HG03139 (cell line): ENCODE data around the gene TMEM236.

Source experiments
- ATAC-seq: cut with Tn5 transposase; IDR thresholded peaks from one replicate; pipeline ENCODE4 v1.9.1; 2021; ENCODE audit not compliant: unreplicated experiment

Gene TMEM236

DNA sequence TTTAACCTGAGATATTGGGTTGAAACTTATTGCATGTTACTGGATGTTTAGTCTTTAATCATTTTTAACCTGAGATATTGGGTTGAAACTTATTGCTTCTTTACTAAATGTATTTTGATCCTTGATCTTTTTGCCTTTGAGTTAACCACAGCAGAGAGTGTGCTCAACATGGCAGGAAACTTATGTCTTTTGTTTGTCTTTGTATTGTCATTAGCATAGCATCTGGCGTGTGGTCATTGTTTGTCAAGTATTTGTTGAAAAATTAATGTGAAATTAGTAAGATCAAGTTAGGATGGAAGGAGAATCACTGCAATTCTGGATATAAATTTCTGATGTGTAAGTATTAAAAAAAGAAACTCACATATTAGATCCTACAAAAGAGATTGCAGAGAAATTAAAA lies 65.3 kb downstream of the TMEM236 start:
- ATAC-seq, result no peak

DNA sequence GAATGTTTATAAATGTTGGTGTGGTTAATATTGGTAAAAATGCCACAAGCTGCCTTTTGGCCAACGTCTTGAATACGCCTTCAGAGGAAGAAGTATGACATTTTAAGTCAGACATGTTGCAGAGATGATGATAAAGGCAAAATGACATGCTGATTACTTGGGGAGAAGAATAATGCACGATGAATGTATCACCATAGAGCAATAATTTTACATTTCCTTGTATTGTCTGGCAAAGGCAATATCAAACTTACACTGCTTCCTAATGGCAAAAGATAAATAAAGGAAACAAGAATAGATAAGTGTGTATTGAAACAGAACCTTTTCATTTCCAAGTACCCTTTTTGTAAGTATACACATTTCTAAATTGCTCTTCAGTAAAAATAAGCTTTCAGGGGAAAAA lies 65.8 kb downstream of the TMEM236 start:
- no peak for ATAC-seq

DNA sequence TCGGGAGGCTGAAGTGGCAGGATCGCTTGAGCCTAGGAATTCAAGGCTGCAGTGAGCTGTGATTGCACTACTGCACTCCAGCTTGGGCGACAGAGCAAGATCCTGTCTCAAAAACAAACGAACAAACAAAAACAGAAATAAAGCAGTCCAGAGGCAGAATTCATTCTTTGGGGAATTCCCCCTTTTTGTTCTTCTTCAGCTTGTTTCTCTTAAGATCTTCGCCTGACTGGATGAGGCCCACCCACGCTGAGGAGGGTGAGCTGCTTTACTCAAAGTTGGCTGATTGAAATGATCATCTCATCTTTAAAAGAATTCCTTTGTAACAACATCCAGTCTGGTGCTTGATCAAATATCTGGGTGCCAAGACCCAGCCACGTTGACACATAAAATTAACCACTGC lies 67.8 kb downstream of the TMEM236 start:
- no peak for ATAC-seq

DNA sequence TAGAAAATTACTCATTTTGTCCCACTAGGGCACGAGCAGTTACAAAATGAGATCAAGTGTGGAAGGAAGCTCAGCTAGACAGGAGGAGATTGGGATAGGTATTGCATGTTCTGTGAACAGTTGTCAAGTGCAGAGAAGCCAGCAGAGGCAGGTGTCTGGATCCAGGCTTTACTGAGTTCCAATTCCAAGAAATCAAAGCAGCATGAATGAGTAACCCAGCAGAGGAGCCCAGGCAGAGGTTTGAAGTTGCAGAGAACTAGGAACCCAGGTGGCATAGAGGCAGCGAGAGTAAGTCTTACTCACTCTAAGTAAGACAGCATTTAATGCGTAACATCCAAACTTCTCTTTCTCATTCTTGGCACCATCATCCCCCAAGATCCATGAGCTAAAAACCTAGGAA lies 68.9 kb downstream of the TMEM236 start:
- no peak for ATAC-seq

DNA sequence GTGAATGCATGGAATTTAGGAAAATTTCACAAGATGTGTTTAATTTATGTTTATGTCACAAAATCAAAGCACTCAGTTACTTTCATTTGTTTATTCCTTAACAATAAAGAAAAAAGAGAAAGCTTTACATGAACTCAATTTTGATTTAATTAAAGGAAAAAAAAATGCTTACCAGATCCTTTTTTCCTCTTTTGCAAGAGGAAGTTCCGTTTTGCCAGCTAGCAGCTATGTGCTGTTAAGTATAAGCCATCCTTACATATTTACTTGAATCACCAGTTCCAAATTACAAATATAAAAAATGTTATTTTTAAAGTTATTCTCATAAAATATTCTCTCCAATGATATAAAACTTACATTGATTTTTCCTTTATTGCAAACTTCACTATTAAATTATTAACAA lies 69.9 kb downstream of the TMEM236 start:
- ATAC-seq, result no peak

DNA sequence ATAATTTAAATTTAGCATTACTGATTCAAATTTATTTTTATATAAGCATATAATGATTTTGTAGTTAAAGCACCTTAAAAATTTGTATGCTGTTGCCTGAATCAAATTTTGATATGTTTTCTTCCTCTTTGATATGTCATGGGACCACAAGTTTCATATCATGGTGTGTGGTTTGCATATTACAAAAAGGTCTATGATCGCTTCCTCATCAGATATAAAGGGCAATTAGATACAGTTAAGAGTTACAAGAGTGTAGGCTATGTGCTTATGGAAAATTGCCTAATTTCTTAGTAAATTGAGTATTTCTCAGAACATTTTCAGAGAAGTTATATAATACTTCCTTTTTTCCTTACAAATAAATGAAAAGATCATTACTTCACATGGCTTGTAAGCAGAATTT lies 79.3 kb downstream of the TMEM236 start:
- ATAC-seq, result no peak

DNA sequence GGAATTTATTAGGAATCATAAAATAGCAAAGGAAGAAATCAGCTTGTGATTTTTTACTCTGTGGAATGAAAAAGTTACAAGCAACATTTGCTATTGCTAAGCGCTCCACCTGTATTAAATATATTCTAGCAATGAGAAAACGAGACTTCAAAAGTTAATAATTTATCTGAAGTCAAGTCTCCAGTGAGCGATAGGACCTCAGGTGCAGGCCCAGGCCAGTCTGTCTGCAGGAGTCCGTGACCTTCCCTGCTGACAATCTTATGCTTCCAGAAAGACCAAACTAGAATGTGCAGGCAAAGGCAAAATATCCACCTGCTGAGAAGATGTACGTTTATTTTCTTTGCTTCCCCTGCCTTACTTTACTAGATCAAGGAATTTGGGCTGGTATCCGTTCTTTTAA lies 79.9 kb downstream of the TMEM236 start:
- no peak for ATAC-seq

DNA sequence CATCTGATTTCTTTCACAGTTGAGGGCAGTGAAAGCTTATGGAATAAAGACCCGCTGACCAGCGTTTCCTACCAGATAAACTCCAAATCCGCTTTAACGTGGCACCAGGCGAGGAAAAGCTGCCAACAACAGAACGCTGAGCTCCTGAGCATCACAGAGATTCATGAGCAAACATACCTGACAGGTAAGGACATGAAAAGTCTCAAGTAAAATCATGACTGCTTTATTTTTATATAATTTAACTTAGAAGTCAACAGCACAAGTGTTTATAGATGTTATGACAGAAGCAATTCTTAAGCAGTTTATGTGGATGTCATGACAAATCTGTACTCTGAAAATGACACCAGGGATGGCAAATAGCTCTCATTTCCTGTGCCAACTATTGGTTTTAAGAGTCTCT lies 81.7 kb downstream of the TMEM236 start:
- ATAC-seq, result no peak

DNA sequence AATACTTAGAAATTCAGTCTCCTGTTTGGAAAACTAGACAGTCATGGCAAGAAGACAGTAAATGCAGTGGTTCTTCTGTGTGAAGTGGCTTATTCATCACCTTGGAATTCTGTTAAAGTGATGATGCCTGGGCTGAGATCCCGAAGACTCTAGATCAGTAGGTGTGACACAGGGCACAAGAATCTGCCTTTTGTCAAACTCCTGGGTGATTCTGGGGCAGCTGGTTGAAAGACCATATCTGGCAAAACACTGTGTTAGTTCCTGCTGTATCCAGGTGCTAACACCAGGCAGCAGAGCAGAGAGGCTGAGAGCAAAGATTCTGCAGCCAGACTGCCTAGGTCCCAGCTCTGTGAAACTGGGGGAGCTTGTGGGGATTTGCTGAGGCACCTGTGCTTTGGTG lies 83.7 kb downstream of the TMEM236 start:
- no peak for ATAC-seq

DNA sequence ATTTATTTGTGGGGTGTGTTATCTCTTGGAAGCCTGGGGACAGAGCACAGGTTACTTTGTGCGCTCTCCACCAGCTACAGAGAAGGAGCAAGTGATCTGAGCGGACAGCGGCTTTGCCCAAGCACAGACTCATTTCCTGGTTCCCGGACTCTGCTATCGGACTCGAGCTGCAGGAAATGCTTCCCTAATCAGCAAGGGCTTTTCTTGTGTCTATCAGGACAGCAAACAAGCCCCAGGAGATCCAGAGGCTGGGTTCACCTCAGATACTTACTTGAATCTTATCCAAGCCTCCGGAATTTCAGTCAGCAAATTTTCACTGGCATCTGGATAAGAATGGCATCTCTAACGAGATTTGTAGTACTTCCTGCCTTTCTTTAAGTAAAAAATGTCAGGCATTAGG lies 84.9 kb downstream of the TMEM236 start:
- no peak for ATAC-seq

DNA sequence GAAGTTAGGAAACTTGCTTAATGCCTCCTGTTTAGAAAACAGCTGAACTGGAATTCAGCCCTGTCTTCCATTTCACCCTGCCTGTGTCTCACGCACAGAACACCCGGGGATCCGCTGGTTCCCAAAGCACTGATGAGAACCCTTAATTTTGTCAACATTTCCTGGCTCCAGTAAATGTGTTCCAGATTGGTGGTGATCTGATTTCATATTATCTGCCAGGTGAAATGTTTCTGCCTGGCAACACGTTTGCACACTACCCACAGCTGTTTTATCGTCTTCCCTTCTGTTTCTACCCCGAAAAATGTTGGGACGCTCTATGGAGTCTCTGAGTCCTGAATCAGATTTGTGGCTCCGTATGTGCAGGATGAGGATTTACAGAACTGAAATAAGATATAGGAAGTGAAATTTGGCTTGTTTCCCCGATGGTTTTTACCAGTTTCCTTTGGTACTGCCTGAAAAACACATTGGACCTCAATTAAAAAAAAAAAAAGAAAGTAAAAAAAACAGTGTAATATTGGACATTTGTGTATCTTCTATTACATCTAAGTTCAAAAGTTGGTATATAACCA lies 86.2 kb downstream of the TMEM236 start:
- ATAC-seq, result no peak

DNA sequence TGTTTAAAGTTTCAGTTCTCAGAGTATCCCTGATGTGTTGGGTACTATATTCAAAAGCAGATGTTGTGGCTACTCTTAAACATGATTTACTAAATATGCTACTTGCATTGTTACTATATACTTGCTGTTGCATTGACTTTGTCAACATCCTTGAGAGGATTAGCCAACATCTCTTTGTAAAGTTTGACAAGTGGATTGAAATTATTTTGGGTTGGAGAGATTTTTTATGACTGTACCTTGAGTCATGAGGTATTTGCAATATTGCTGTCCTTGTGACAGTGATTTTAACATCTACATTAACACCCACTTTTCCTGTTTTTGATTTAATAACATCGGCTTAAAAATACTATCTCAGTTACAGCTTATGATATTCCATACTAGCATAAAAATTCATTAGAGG lies 89.0 kb downstream of the TMEM236 start:
- no peak for ATAC-seq

DNA sequence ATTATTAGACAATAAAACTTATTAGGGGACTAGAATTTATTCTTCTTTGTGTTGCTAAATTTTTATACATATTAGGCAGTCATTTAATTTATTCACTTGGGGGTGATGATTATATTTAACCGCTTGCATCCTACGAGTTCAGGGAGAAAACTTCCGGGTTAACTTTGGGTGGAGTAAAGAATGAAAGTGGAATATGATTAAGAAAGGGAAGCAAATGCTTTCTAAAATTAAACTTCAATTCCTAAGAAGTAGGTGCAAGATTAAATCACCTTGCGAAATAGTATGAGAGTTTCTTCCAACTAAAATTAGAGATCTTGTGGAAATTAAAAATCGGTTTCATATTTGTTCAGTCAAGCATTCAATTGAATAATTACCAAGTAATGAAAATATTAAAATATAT lies 90.6 kb downstream of the TMEM236 start:
- ATAC-seq, result no peak

DNA sequence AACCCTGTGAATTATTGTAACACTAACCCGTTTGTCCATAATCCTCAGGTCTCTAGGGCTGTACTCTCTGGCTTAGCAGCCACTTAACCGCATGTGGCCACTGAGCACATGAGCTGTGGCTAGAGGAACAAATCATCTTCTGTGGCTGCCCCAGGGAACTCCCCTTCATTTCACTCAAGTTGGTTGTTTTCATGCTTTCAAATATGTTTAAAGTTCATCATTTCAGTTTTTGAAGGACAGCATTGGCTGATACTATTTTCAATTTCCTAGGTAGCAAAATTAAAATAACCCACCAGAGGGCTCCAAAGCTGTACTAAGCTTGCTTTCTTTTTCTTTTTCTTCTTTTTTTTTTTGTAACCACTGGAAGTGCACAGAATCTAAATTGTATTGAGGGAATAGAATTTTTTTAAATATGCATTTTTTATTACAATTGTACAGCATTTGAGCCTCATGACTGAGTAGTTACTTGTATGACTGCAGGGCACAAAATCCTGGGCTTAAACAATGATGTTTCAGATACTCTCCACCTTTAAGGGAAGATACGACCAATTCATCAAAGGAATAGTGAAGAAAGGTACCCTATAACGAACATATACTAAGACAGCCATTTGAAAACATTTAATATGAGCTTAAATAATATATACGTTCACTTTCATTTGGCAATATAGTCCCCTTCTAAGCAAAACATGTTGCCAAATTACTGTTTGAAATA lies 95.7 kb downstream of the TMEM236 start:
- no peak for ATAC-seq

DNA sequence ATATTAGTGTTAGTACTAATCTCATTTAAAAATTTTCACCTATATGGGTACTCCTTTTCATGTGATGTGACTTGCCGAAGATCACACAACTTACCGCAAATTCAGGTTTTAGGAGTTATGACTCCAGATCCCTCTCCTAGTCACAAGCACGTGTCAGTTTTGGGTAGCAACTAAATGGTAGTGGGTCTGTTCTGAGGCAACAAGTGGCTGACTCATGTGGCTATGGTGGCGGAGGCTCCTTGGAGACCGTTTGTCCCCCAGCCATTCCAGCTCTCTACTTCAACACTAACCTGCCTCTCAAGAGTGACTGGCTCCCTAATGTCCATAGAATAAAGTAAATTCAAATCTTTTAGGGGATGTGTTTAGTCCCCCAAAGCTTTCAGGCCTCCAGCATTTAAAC lies 96.6 kb downstream of the TMEM236 start:
- no peak for ATAC-seq
